ENCODE measurements around the gene CSTF1. TPM values are rescaled to one million over a fixed set of nuclear protein-coding genes. Genes with fewer than 3 reads are reported as not detected.

CSTF1 gene
- polyA plus RNA-seq (ENCODE audit: insufficient read length in 4 of 4), result 10 to 100 TPM; 37.2 to 48.8 (median 44.4) TPM

GRCh38 chr20:56392132-56392880 lies at the start of gene CSTF1, which contains the start of gene AURKA:
TSS of gene CSTF1 (plus strand) at chr20:56392645. CDS start at chr20:56395553, 2,908 bp downstream.
TSS of gene AURKA (minus strand) at chr20:56392215. CDS start at chr20:56388197, 4,018 bp downstream.
- peak; percentile 96 to 98 (median 98) for DNase-seq (ENCODE audit: low read depth in 4 of 4, low spot score in 3 of 4)

- no peak for DNase-seq (ENCODE audit: low read depth in 4 of 4, low spot score in 3 of 4)
These were observed 49.7 kb upstream of the CSTF1 start for GRCh38 chr20:56342783-56343182.

GRCh38 chr20:56343861-56344381 lies 48.5 kb upstream of the CSTF1 start:
- DNase-seq (ENCODE audit: low read depth in 4 of 4, low spot score in 3 of 4), result no peak

- DNase-seq (ENCODE audit: low read depth in 4 of 4, low spot score in 3 of 4), result no peak
These were observed 46.5 kb upstream of the CSTF1 start for GRCh38 chr20:56345911-56346310.

- DNase-seq (ENCODE audit: low read depth in 4 of 4, low spot score in 3 of 4), result no peak
These were observed 44.7 kb upstream of the CSTF1 start for GRCh38 chr20:56347628-56348304.

GRCh38 chr20:56348305-56348693 lies 44.1 kb upstream of the CSTF1 start:
- no peak for DNase-seq (ENCODE audit: low read depth in 4 of 4, low spot score in 3 of 4)

GRCh38 chr20:56348746-56349145 lies 43.7 kb upstream of the CSTF1 start:
- DNase-seq (ENCODE audit: low read depth in 4 of 4, low spot score in 3 of 4), result no peak

GRCh38 chr20:56350842-56351241 lies 41.6 kb upstream of the CSTF1 start:
- no peak for DNase-seq (ENCODE audit: low read depth in 4 of 4, low spot score in 3 of 4)

GRCh38 chr20:56352345-56353055 lies 39.9 kb upstream of the CSTF1 start:
- no peak for DNase-seq (ENCODE audit: low read depth in 4 of 4, low spot score in 3 of 4)

GRCh38 chr20:56353356-56353755 lies 39.1 kb upstream of the CSTF1 start:
- no peak for DNase-seq (ENCODE audit: low read depth in 4 of 4, low spot score in 3 of 4)

- DNase-seq (ENCODE audit: low read depth in 4 of 4, low spot score in 3 of 4), result no peak
These were observed 34.4 kb upstream of the CSTF1 start for GRCh38 chr20:56358070-56358469.

- peak; percentile 71 to 85 (median 80) for DNase-seq (ENCODE audit: low read depth in 4 of 4, low spot score in 3 of 4)
These were observed 33.7 kb upstream of the CSTF1 start, which contains the start of gene FAM210B for GRCh38 chr20:56358600-56359211. TSS of gene FAM210B (plus strand) at chr20:56358974. CDS start at chr20:56359006, 32 bp downstream.

GRCh38 chr20:56359212-56360132 lies 33.0 kb upstream of the CSTF1 start:
- DNase-seq (ENCODE audit: low read depth in 4 of 4, low spot score in 3 of 4), result peak in 1 of 4 donors; percentile 49

GRCh38 chr20:56360133-56360907 lies 32.1 kb upstream of the CSTF1 start:
- no peak for DNase-seq (ENCODE audit: low read depth in 4 of 4, low spot score in 3 of 4)

- DNase-seq (ENCODE audit: low read depth in 4 of 4, low spot score in 3 of 4), result no peak
These were observed 31.6 kb upstream of the CSTF1 start for GRCh38 chr20:56360908-56361205.

GRCh38 chr20:56361900-56362299 lies 30.5 kb upstream of the CSTF1 start:
- no peak for DNase-seq (ENCODE audit: low read depth in 4 of 4, low spot score in 3 of 4)

GRCh38 chr20:56362833-56363413 lies 29.5 kb upstream of the CSTF1 start:
- DNase-seq (ENCODE audit: low read depth in 4 of 4, low spot score in 3 of 4), result no peak

GRCh38 chr20:56363491-56363890 lies 29.0 kb upstream of the CSTF1 start:
- DNase-seq (ENCODE audit: low read depth in 4 of 4, low spot score in 3 of 4), result no peak

Data from right renal pelvis (tissue), 4 donors.